ENCODE measurements around the gene FUOM.
A peak's percentile ranks its signal among the peaks of the same experiment; 100 is the strongest.

FUOM gene

DNA sequence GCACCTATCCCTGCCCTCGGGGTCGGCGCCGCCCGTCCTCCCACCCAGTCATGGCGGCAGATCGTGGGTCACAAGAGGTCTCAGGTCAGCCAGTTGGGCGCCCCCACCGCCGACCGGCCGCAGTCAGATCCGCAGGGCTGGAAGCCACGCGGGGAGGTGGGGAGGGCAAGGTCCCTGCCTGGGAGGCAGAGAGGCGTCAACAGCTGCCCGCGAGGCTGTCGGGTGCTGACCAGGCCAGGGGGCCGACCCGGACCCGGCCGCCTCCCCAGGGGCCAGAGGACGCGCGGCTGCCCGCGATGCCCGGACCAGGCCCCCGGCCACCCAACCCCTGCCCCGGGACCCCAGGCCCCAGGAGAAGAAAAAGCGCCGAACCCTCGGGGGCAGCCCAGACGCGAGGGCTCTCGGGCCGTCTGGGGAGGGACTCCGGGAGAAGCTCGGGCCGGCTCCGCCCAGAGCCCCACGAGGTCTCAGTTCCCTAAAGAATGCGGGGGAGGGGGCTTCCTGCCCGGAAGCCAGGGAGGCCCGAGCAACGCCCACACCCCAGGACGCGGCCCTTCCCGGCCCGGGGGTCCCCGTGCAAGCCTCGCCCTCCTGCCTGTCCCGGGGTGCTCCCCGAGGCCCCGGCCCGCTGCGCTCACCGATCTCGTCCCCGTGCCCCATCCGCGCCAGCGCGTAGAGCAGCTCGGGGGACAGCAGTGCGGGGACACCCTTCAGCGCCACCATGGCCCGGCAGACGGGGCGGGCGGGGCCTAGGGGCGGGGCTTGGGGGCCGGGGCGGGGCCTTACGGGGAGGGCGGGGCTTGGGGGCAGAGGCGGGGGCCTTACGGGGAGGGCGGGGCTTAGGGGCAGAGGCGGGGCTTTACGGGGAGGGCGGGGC lies at the start of gene FUOM:
Gene FUOM (minus strand): TSS at position 735 of the 877 bp plus-strand sequence. CDS start 12 bp downstream, at position 723.
- DNase-seq: peak in 7 of 56 donors; percentile 20 to 64 (median 50)

- DNase-seq: no peak
These were observed 48.2 kb upstream of the FUOM start for GRCh38 chr10:133405844-133406527.

DNA sequence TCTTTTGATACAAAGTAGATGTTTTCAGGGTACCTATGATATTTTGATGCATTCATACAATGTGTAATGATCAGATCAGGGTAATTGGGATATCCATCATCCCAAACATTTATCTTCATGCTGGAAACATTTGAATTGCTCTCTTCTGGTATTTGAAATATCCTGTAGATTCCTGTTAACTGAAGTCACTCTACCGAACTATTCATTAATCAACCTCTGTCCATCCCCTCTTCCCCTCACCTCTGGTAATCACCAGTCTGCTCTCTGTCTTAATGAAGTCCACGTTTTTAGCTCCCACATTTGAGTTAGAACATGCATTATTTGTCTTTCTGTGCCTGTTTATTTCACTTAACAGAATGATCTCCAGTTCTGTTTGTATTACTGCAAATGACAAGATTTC lies 47.5 kb upstream of the FUOM start:
- DNase-seq: no peak

DNA sequence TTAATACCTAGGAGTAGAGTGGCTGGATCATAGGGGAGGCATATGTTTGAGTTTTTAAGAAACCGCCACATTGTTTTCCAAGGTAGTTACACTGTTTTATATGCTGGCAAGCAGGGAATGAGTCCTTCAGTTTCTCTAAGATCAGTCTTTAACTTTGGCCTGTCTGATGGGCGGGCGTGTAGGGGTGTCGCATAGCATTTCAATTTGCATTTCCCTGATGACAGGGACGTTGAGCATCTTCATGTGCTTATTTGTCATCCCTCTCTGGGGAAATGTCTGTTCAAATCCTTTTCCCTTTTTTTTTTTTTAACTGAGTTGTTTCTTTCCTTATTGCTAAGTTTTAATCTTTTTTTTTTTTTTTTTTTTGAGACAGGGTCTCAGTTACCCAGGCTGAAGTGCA lies 46.0 kb upstream of the FUOM start:
- DNase-seq: no peak

DNA sequence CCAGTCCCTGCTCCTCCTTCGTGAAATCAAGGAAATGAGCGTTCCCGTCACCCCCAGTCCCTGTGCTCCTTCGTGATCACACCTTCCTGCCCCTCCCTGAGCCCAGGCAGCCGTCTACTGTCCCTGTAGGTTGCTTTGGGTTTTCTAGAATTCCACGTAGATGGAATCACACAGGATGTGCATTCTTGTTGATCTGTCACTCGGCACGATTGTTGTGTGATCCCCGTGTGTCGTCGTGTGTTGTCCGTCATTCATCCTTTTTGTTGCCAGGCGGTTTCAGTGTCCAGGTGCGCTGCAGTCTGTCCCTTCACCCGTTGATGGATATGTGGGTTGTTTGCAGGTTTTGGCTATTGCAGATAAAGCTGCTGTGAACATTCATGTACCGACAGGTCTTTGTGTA lies 45.5 kb upstream of the FUOM start:
- no peak for DNase-seq

- DNase-seq: no peak
These were observed 44.3 kb upstream of the FUOM start for GRCh38 chr10:133401981-133402725.

- DNase-seq: no peak
These were observed 43.7 kb upstream of the FUOM start for GRCh38 chr10:133401500-133401899.

- no peak for DNase-seq
These were observed 43.0 kb upstream of the FUOM start for GRCh38 chr10:133400624-133401424.

DNA sequence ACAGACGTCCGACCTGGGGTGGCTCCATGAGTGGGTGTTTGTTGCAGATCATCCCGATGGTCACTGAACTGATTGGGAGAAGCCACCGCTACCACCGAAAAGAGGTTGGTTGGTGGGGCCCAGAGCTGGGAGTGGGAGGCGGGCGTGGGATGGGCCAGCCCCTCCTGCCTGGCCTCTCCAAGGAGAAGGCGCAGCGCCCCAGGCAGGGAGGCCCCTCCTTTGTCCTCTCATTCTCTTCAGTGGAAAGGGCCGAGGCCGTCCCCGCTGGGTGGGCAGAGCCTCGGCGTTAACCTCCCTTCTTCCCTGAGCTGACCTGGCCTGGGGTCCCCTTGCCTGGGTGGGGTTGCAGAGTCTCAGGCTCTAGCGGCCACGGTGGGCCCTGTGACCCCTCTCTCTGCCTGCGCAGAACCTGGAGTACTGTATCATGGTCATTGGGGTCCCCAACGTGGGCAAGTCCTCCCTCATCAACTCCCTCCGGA lies 41.3 kb upstream of the FUOM start:
- DNase-seq: no peak

DNA sequence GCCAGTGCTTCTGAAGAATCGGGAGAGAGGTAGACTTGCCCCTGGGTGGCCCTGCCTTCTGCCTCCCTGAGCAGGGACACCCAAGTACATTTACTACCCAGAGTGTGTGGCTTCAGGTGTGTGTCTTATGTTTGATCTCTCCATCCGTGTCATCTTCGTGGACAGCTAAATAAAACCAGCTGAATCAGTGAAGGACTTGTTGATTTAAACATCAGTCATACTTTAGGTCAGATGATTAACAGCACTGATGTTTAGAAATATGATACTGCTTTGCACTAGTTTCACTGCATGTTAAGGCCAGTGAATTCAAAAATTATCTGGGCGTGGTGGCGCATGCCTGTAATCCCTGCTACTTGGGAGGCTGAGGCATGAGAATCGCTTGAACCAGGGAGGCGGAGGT lies 40.1 kb upstream of the FUOM start:
- DNase-seq: no peak

DNA sequence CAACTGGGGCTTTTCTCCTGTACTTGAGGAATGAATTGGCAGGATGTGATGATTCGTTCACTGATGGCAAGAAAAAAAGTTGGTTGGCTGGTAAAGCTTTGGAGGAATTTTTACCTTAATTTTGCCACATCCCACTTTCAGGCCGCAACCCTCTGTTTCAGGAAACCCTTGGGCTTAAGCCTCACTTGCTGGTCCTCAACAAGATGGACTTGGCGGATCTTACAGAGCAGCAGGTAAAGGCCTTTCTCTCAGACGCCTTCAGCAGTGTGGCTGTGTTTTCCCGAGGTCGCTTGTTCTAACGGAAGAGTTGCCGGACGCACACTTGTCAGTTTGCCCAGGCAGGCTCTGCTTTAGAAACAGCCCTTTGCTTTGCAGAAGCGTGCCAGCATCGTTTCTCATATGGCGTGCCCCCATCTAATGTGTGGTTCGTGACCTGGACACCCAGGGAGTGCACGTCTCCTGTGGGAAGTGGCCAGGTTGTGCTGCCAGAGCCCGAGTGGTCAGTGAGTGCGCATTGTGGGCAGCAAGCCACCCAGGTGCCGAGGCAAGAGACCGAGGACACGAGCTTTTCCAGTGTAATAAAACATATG lies 38.3 kb upstream of the FUOM start:
- no peak for DNase-seq

DNA sequence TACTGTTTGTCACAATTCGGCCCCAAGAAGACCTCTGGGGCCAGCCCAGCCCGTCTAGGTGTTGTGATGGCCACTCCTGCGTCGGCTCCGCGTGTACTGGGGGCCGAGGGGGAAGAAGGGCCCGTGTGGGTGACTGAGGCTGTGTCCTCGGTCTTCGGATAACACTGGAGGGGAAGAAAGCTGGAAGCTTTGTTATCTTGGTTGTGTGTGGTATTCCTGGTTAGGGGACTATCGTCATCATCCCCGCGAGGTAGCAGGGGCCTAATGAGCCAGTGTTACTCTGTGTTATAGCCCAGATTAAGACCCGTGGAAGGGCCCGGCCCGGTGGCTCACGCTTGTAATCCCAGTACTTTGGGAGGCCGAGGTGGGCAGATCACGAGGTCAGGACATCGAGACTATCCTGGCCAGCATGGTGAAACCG lies 37.0 kb upstream of the FUOM start:
- no peak for DNase-seq

GRCh38 chr10:133394064-133394663 lies 36.3 kb upstream of the FUOM start, which contains the start of gene MTG1:
MTG1 (plus strand) TSS chr10:133394157; CDS start chr10:133394221, 64 bp downstream.
- peak; percentile 23 to 96 (median 87) for DNase-seq

DNA sequence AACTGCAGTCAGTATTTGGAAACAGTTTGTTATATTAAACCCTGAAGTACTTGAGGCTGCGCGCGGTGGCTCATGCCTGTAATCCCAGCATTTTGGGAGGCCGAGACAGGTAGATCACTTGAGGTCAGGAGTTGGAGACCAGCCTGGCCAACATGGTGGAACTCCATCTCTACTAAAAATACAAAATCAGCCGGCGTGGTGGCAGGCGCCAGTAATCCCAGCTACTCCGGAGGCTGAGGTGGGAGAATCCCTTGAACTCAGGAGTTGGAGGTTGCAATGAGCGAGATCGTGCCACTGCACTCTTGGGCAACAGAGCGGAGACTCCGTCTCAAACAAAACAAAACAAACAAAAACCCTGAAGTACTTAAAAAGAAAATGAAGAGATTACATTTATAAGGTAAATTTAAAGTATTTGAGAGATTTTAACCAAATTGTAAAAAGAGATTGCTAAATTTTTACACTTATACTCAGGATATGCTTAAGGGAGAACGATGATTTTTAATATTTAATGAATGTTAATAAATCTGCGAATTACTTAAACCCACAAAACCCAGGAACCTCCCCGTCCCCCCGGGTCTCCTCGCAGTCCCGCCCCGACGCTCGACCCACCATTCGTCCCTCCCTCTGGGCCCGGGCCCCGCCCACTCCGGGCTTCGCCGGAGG lies 35.7 kb upstream of the FUOM start:
- no peak for DNase-seq

DNA sequence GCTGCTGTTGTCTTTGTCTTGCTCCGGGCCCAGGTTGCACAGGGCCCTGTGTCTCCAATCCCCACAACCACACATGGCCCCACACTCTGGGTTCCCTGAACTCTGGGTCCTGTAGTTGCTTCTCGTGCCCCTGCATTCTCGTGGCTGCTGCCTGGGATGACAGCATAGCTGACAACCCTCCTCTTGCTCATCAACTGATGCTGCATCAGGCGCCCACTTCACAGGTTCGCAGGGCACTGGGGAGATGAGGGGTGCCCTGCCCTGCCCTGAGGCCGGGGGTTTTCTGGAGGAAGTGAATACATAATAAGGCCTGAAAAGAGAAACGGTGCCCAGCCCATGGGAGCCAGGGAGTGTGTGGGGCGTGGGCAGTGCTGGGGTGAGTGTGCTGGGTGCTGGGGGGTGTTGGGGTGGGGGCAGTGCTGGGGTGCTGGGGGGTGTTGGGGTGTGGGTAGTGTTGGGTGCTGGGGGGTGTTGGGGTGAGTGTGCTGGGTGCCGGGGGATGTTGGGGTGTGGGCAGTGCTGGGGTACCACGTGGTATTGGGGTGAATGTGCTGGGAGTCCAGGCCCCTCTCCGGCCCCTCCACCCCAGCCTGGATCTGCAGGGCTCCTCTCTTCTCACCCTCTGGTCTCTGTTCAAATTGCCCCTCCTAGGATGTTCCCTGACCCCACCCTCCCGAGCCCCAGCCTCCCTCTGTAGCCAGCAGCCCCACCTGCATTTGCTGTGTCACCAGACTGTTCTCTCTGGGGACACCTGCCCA lies 34.1 kb upstream of the FUOM start:
- no peak for DNase-seq

GRCh38 chr10:133391249-133391635 lies 33.4 kb upstream of the FUOM start:
- DNase-seq: no peak

DNA sequence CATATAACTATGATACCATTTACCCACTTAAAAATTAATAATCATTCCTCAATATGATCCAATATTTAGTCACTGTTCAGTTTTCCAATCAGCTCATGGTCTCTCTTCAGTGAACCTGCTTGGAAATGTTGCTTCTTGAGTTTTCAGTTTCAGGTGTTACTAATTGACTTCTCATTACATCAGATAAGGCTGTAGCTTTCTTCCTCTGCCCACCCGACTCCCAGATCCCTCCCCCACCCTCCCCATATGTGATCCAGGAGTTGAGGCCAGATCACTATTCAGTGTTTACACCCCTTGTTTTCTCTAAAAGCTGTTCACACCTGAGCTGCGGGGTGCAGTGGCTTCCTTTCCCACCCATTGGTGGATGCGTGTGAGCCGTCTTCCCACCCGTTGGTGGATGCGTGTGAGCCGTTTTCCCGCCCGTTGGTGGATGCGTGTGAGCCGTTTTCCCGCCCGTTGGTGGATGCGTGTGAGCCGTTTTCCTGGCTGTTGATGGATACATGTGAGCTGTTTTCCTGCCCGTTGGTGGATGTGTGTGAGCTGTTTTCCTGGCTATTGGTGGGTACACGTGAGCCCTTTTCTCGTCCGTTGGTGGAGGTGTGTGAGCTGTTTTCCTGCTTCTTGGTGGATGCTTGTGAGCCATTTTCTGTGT lies 32.9 kb upstream of the FUOM start:
- DNase-seq: no peak

Data from amygdala (tissue), 56 donors.